GM23338 (cell line): Measurements from ENCODE around the gene LGALS12. TPM values are rescaled to one million over a fixed set of nuclear protein-coding genes. Genes with fewer than 3 reads are reported as not detected.

Source experiments
- ATAC-seq: fragments of 200-7000 bp; cut with Tn5 transposase; 3 replicates; pipeline ENCODE4 v1.9.1; 2020
- DNase-seq: peaks from one replicate; pipeline ENCODE4 v3.0.0-alpha.2; 2015; ENCODE audit warnings: low spot score
- H2AFZ ChIP-seq: fragments of 200-600 bp; sonication (generic); 2 replicates; pipeline ENCODE4 v1.8.0; 2016; ENCODE audit warnings: antibody characterized with exemption, mild to moderate bottlenecking, moderate library complexity
- H3F3A ChIP-seq: fragments of 200-600 bp; sonication (generic); replicated peaks from 2 replicates; pipeline ENCODE4 v1.8.0; 2017; ENCODE audit warnings: antibody characterized with exemption, mixed run types, low read depth
- H3K27ac ChIP-seq: fragments of 200-600 bp; sonication (generic); 2 replicates; pipeline ENCODE4 v1.6.1; 2016; ENCODE audit warnings: low read depth
- H3K27me3 ChIP-seq: fragments of 200-600 bp; sonication (generic); 2 replicates; pipeline ENCODE4 v1.8.0; 2016; ENCODE audit warnings: mild to moderate bottlenecking, mixed run types, moderate library complexity; ENCODE audit not compliant: insufficient read depth
- H3K36me3 ChIP-seq: fragments of 200-600 bp; sonication (generic); 2 replicates; pipeline ENCODE4 v1.8.0; 2016; ENCODE audit warnings: mild to moderate bottlenecking; ENCODE audit not compliant: insufficient read depth
- H3K4me1 ChIP-seq: fragments of 200-600 bp; sonication (generic); 2 replicates; pipeline ENCODE4 v1.8.0; 2016; ENCODE audit warnings: mild to moderate bottlenecking, moderate library complexity; ENCODE audit not compliant: insufficient read depth
- H3K4me2 ChIP-seq: fragments of 200-600 bp; sonication (generic); 2 replicates; pipeline ENCODE4 v1.7.1; 2017; ENCODE audit warnings: mixed run types
- H3K4me3 ChIP-seq: fragments of 200-600 bp; sonication (generic); 2 replicates; pipeline ENCODE4 v1.6.1; 2016; ENCODE audit warnings: mixed run types
- H3K79me2 ChIP-seq: fragments of 200-600 bp; sonication (generic); replicated peaks from 2 replicates; pipeline ENCODE4 v1.8.0; 2017; ENCODE audit warnings: mild to moderate bottlenecking; ENCODE audit not compliant: insufficient read depth
- H3K9me2 ChIP-seq: fragments of 200-600 bp; sonication (generic); 2 replicates; pipeline ENCODE4 v1.8.0; 2017; ENCODE audit not compliant: insufficient read depth
- H4K20me1 ChIP-seq: fragments of 200-600 bp; sonication (generic); replicated peaks from 2 replicates; pipeline ENCODE4 v1.8.0; 2017; ENCODE audit warnings: mild to moderate bottlenecking; ENCODE audit not compliant: insufficient read depth
- H3K27ac Mint-ChIP-seq: 2 replicates; pipeline ENCODE4 v1.8.0; 2020; ENCODE audit warnings: inconsistent platforms, mild to moderate bottlenecking, moderate library complexity, mixed read lengths
- H3K27me3 Mint-ChIP-seq: 3 replicates; pipeline ENCODE4 v1.8.0; 2022; ENCODE audit warnings: low read depth, mild to moderate bottlenecking, moderate library complexity, mixed read lengths, inconsistent platforms; ENCODE audit not compliant: insufficient read depth, poor library complexity
- H3K36me3 Mint-ChIP-seq: 3 replicates; pipeline ENCODE4 v1.8.0; 2021; ENCODE audit warnings: low read depth, mild to moderate bottlenecking, inconsistent platforms, moderate library complexity, mixed read lengths
- H3K4me1 Mint-ChIP-seq: 3 replicates; pipeline ENCODE4 v1.8.0; 2020; ENCODE audit warnings: mild to moderate bottlenecking, inconsistent platforms, mixed read lengths
- H3K4me3 Mint-ChIP-seq: 3 replicates; pipeline ENCODE4 v1.8.0; 2021; ENCODE audit warnings: moderate library complexity, mild to moderate bottlenecking, inconsistent platforms, mixed read lengths
- H3K9me3 Mint-ChIP-seq: 3 replicates; pipeline ENCODE4 v1.8.0; 2020; ENCODE audit warnings: moderate library complexity, mild to moderate bottlenecking, inconsistent platforms, mixed read lengths
- CREB1 ChIP-seq: fragments of 250-450 bp; sonication (Bioruptor Pico); IDR thresholded peaks from 2 replicates; pipeline ENCODE4 v1.5.0; 2020; ENCODE audit warnings: low read depth, mild to moderate bottlenecking, moderate library complexity
- CTCF ChIP-seq, 2 experiments: fragments of 200-600 bp in 1 of 2; sonication (generic) in 1 of 2; conservative IDR thresholded peaks; 2 replicates each; pipeline versions ENCODE4 v1.5.1 to v1.6.1; 2016 to 2017; ENCODE audit warnings: antibody characterized with exemption in 2 of 2, low read depth in 2 of 2, mild to moderate bottlenecking in 2 of 2, moderate library complexity in 1 of 2
- ETS1 ChIP-seq: IDR thresholded peaks from 2 replicates; pipeline ENCODE4 v1.6.1; 2016; ENCODE audit warnings: antibody characterized with exemption
- EZH2 ChIP-seq: fragments of 200-600 bp; sonication (generic); IDR thresholded peaks from one replicate; pipeline ENCODE4 v1.8.0; 2017; ENCODE audit warnings: antibody characterized with exemption, mild to moderate bottlenecking, low read depth; ENCODE audit not compliant: unreplicated experiment
- ZNF462 ChIP-seq: fragments of 250-450 bp; sonication (Bioruptor Pico); IDR thresholded peaks from 2 replicates; pipeline ENCODE4 v1.5.0; 2020; ENCODE audit warnings: mild to moderate bottlenecking, moderate library complexity
- polyA plus RNA-seq: library from polyadenylated mRNA; unstranded; fragments of >200 nt; fragmentation: Nextera tagmentation; extraction: Ambion mirVana; gene quantifications from 2 replicates; pipeline ENCODE4 v1.2.1, GENCODE V29; 2016
- total RNA-seq: library from RNA; depleted of rRNA; stranded (reverse); fragments of >200 nt; shearing (Covaris generic); gene quantifications from 2 replicates; pipeline ENCODE4 v1.2.3, GENCODE V29; 2014

LGALS12 gene
- total and polyA plus RNA-seq, 2 experiments from 2014 or later = 0.94 to 1.2 TPM

- TF ChIP-seq ZNF462 (CRISPR knock-in tag) = no peak
Observed at GRCh38 chr11:63535734-63536133, 29.9 kb downstream of the LGALS12 start (continued).

- Mint-ChIP-seq H3K27me3 (peaks cover 10% of the 10 kb centered on the region), H3K36me3 (no peaks in the 10 kb centered on the region; the same call in 1 of the 3 replicates), H3K4me3 (no peak within 1 kb of the TSS), H3K9me3 (0 out of 3 replicates have a peak, but pooled peaks cover 4% of the 10 kb centered on the region), H3K27ac (no peak within 1 kb of the TSS), H3K4me1 (peaks cover 26% of the 10 kb centered on the region)
- no peak for DNase-seq
- Histone ChIP-seq H3K9me2 (peaks cover 9% of the 10 kb centered on the region; the same call in 1 of the 2 replicates), H3K36me3 (no peaks in the 10 kb centered on the region), H3F3A (0 out of 2 replicates have a peak, but pooled peaks cover 8% of the 10 kb centered on the region), H4K20me1 (no peaks in the 10 kb centered on the region), H3K27ac (no peak within 1 kb of the TSS), H3K79me2 (no peaks in the 10 kb centered on the region), H3K27me3 (no peaks in the 10 kb centered on the region), H2AFZ (no peak within 1 kb of the TSS), H3K4me3 (no peak within 1 kb of the TSS), H3K4me1 (peaks cover 14% of the 10 kb centered on the region), H3K4me2 (no peak within 1 kb of the TSS)
- no peak; the same call in 2 of the 3 replicates for ATAC-seq
- TF ChIP-seq ZNF462 (CRISPR knock-in tag) (no peak), CTCF (conservative IDR thresholded peaks at IDR 0.05; ENCODE audit: low read depth in 2 of 2) (no peak), ETS1 (no peak), CREB1 (no peak), EZH2 (no peak)
Observed at GRCh38 chr11:63536669-63537292, 30.9 kb downstream of the LGALS12 start, which contains the start of gene PLAAT4. PLAAT4 (plus strand) TSS chr11:63536808; CDS start chr11:63536869, 61 bp downstream.
